Spinal cord (tissue), 10 donors: ENCODE results near the gene LSP1. TPM values are rescaled to one million over a fixed set of nuclear protein-coding genes. Genes with fewer than 3 reads are reported as not detected.

Source experiments
- DNase-seq, 6 donors: peaks; one replicate each; pipeline versions ENCODE4 v3.0.0 to v3.0.0-alpha.2; 2013 to 2015; ENCODE audit warnings: low spot score in 6 of 6, low read depth in 4 of 6
- H3K27ac ChIP-seq: one replicate; pipeline ENCODE4 v1.5.1; 2013; ENCODE audit warnings: low read depth, low read length, control low read depth
- H3K27me3 ChIP-seq: one replicate; pipeline ENCODE4 v1.6.1; 2013; ENCODE audit warnings: low read length; ENCODE audit not compliant: control insufficient read depth, insufficient read depth
- H3K36me3 ChIP-seq: one replicate; pipeline ENCODE4 v1.6.1; 2013; ENCODE audit warnings: low read length; ENCODE audit not compliant: control insufficient read depth, insufficient read depth
- H3K4me1 ChIP-seq: one replicate; pipeline ENCODE4 v1.6.1; 2013; ENCODE audit warnings: low read length; ENCODE audit not compliant: control insufficient read depth, insufficient read depth
- H3K4me3 ChIP-seq: one replicate; pipeline ENCODE4 v1.5.1; 2013; ENCODE audit warnings: low read depth, low read length, control low read depth
- H3K9me3 ChIP-seq: one replicate; pipeline ENCODE4 v1.6.1; 2013; ENCODE audit warnings: low read length; ENCODE audit not compliant: control insufficient read depth, insufficient read depth
- WGBS: methylation state at CpG from one replicate; pipeline ENCODE4 v1.1.5; 2013; ENCODE audit warnings: missing lambda C conversion rate; ENCODE audit not compliant: insufficient coverage; 5-methylcytosine and 5-hydroxymethylcytosine counted together
- polyA plus RNA-seq, 2 donors: library from polyadenylated mRNA; unstranded; fragments of 120-200 nt; gene quantifications; one replicate each; pipeline ENCODE4 v1.2.1, GENCODE V29; 2013; ENCODE audit not compliant: insufficient read length in 2 of 2
- total RNA-seq, 2 donors: library from RNA; depleted of rRNA in 1 of 2; stranded (reverse); fragments of 120-200 nt in 1 of 2; fragments of >200 nt in 1 of 2; gene quantifications; one replicate each; pipeline versions ENCODE4 v1.2.3 to v1.2.4, GENCODE V29; 2013 to 2014
- donor health status: healthy.

Gene LSP1
- total and polyA plus RNA-seq, 4 donors, result 2.1 to 10.6 (median 7.9) TPM

DNA sequence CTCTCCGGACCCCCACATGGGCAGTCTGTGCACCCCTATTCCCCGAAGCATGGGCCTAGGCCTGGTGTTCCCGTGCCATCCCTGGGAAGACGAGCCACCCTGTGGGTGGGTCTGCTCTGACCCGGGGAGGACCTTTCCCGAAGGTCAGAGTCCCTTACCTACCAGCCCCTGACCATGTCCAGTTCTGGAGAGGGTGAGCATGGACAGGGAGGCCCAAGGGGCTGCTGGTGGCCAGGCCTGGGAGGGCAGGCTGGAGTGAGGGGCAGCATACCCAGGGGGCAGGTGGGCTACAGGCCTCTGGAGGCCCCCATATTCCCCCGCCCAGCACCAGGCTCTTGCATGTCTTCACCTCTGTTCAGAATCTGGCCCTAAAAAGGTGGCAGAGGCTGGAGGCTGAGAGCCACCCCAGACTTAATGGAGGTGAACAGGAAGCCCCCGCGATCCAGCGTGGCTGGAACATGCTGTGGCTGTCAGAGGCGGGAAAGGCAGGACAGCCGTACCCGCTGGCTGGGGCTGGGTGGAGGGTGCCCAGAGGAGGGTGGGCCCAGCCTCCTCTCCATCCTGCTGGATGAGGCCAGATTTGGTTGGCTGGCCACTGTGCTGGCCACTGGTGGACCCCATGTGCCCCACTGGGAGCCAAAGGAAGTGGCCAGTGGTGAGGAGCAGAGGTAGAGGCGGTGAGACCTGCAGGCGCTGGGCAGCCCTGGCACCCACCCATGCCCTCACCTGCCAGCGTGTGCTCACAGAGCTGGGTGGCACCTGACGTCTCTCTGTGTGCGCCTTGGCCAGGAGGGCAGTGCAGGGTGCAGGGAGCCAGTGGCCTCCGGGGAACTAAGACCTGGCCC lies 29.3 kb upstream of the LSP1 start:
- peaks cover 43% of the 10 kb centered on the region for H3K4me1 ChIP-seq

DNA sequence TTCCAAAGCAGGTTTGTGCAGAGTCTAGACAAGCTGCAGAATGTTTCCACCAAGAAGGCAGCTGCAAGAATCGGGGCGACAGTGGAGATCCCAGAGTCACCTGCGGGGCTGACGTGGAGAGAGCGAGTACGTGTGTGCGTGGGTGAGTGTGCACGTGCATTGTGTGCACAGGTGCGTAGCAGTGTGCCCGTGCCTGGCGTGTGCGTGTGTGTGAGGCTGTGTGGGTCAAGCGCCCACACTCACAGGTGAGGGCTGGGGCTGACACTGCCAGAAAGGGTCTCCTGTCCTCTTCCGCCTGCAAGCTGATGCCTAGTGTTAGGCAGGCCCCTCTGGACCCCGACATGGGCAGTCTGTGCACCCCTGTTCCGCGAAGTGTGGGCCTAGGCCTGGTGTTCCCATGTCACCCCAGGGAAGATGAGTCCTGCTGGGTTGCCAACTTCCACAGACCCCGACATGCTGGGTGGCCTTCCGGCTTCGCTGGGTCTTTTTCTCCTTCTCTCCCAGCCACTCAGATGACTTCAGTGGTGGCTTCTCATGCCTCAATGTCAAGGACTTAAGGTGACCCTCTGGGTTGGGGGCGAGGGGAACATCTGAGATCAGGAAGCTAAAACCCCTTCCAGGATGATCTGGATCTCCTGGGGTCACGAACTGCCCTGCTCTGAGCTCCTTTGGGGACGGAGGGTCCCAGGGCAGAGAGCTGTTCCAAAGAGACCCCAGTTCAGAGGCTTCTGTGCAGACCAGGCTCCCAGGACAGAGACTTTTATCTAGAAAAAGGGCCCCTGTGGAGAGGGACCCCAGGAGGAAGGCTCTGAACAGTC lies 28.5 kb upstream of the LSP1 start:
- DNase-seq, result no peak

More for the DNA sequence above, 29.3 kb upstream of the LSP1 start:
- DNase-seq, result no peak
- WGBS, result 95% methylated on average over 19 of the region's 19 CpGs
- peaks cover 2% of the 10 kb centered on the region for H3K27me3 ChIP-seq
- no peaks in the 10 kb centered on the region for H3K36me3 ChIP-seq
- no peak overlapping the region for H3K27ac ChIP-seq
- no peak overlapping the region for H3K4me3 ChIP-seq
- H3K9me3 ChIP-seq, result no peaks in the 10 kb centered on the region

DNA sequence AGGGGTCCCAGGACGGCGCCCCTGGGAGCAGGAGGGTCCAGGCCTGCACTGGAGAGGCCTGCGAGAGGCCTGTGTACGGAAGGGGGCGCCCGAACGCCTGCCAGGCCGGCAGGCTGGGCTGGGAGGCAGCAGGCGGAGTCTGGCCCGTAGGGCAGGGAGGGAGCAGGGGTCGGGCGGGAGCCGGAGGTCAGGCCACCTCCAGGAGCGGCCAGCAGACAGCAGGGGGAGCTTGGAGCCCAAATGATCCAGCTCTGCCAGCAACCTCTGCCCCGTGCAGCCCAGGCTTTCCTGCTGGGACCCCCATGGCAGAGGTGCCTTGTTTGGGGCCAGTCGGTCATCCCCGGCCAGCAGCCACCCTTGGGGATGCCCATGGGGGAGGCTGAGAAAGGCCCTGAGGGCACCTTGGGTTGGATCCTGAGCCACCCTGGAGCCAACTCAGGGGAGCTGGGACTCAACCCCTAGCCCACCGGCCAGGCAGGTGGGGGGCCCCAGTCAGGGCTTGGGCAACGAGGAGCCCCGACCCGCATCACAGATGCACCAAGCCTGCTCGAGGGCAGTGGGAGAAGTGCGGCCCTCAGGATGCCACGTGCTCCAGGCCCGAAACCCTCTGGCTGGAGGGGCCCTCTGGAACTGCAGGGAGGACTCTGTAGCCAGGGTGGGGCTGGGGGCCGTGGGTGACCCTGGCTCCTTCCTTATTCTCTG lies 27.7 kb upstream of the LSP1 start:
- DNase-seq, result peak in 1 of 6 donors; percentile 26
- H3K9me3 ChIP-seq, result no peaks in the 10 kb centered on the region
- H3K4me1 ChIP-seq, result peaks cover 50% of the 10 kb centered on the region
- no peaks in the 10 kb centered on the region for H3K36me3 ChIP-seq
- peaks cover 2% of the 10 kb centered on the region for H3K27me3 ChIP-seq
- no peak overlapping the region for H3K27ac ChIP-seq
- H3K4me3 ChIP-seq, result no peak overlapping the region
- WGBS, result 48% methylated on average over 26 of the region's 26 CpGs

More for the DNA sequence above, 28.5 kb upstream of the LSP1 start:
- no peaks in the 10 kb centered on the region for H3K9me3 ChIP-seq
- 96% methylated on average over 20 of the region's 23 CpGs for WGBS
- H3K36me3 ChIP-seq, result no peaks in the 10 kb centered on the region
- H3K4me1 ChIP-seq, result peaks cover 45% of the 10 kb centered on the region
- H3K4me3 ChIP-seq, result no peak overlapping the region
- no peak overlapping the region for H3K27ac ChIP-seq
- H3K27me3 ChIP-seq, result peaks cover 2% of the 10 kb centered on the region

DNA sequence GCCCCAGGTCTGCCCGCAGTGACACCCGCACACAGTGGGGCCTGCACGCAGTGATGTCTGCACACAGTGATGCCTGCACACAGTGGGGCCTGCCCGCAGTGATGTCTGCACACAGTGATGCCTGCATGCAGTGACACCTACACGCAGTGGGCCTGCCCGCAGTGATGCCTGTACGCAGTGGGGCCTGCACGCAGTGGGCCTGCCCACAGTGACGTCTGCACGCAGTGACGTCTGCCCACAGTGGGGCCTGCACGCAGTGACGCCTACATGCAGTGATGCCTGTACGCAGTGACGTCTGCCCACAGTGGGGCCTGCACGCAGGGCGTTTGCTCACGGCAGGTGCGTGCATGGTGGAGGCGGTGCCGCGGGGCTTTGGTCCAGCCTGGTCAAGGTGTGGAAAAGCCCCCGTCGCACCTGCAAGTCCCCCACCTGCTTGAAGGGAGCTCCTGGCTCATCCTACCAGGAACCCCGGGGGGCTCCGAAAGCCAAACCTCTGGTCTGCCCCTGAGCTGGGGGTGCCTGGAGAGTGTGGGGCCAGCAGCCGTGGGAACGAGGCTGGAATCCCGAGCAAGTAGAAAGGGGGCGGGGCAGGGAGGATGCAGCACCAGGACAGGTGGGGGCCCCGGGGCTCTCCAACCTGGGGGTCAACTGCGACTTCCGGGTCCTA lies 27.0 kb upstream of the LSP1 start:
- Histone ChIP-seq H3K27ac (peak overlapping the region; percentile 26), H3K27me3 (peaks cover 4% of the 10 kb centered on the region), H3K4me1 (peaks cover 57% of the 10 kb centered on the region), H3K9me3 (no peaks in the 10 kb centered on the region), H3K4me3 (no peak overlapping the region), H3K36me3 (no peaks in the 10 kb centered on the region)
- no peak for DNase-seq
- WGBS, result 91% methylated on average over 33 of the region's 33 CpGs

DNA sequence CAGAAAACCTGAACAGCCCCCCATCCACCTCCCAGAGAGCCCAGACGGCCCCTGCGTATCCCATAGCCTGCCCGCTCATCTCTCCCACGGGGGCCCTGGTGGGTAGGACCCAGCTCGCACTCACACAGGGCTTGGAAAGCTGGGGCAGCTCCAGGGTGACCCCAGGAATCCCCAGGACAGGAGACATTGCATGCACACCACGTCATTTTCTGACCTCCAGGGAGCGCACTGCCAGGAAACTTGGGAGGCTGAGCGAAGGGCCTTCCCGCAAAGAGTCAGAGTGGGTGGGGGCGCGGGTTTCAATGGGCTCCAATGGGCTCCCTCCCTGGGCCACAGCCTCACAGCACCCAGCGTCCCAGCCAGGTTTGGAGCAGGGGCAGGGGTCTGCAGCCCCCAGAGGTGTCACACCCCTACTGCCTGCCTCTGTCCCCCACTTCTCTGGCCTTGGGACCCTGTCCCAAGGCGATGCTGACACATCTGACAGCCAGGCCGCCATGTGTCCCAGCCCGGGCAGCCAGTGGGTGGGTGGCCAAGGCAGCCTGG lies 26.3 kb upstream of the LSP1 start:
- H3K27ac ChIP-seq, result peak overlapping the region; percentile 26
- H3K36me3 ChIP-seq, result no peaks in the 10 kb centered on the region
- H3K4me1 ChIP-seq, result peaks cover 61% of the 10 kb centered on the region
- H3K4me3 ChIP-seq, result no peak overlapping the region
- H3K27me3 ChIP-seq, result peaks cover 4% of the 10 kb centered on the region
- no peaks in the 10 kb centered on the region for H3K9me3 ChIP-seq
- peak in 1 of 6 donors; percentile 41 for DNase-seq
- 69% methylated on average over 15 of the region's 15 CpGs for whole genome bisulfite sequencing

DNA sequence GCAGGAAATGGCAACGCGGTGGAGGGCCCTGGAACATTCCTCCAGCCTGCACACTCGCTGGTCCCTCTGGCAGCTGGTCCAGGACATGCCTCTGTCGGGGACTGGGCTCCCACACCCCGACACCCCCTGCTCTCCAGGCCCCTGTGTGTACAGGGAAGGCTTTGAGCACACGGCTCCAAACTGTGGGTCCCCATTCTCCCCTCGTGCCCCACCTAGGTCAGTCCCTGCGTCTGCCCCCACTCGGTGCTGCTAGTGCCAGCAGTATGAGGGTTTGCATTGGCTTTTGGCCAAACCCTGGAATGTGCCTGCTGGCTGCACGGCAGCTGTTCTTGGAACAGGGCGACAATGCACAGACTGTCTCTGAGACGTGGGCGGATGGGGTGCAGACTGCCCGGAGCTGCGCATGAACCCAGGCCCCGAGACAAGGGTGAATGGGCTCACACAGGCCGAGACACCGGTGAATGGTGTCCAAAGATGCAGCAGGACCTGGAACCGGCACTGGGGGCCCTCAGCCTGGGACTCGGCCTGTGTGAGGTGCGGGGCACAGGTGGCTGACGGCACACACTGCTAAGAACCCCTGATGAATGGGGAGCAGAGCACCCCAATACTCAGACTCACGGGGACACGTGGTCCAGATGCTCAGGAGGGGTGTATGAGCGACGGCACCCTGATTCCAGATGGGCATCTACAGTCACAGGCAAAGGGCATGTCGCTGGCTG lies 25.6 kb upstream of the LSP1 start:
- Histone ChIP-seq H3K36me3 (no peaks in the 10 kb centered on the region), H3K9me3 (no peaks in the 10 kb centered on the region), H3K27me3 (peaks cover 10% of the 10 kb centered on the region), H3K4me3 (no peak overlapping the region), H3K4me1 (peaks cover 67% of the 10 kb centered on the region), H3K27ac (no peak overlapping the region)
- peak; percentile 36 to 93 (median 64) for DNase-seq
- 33% methylated on average over 27 of the region's 27 CpGs for WGBS

DNA sequence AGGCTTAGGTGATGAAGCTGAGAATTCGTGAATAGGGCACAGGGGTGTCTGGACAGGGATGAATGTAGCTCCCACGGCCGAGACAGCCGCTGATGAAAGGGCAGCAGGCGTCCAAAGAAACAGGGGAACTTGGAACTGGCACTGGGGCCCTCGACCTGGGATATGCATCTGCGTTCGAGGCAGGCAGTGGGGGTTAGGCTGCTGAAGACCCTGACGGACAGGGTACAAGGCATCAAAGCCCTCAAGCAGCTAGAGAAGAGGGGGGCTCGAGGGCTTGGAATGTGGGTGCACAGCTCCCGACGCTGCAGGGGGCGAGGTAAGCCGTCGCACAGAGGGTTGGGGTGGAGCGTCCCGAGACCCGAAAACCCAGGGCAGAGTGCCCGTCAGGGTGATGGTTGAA lies 25.0 kb upstream of the LSP1 start:
- Histone ChIP-seq H3K36me3 (no peaks in the 10 kb centered on the region), H3K9me3 (no peaks in the 10 kb centered on the region), H3K27ac (no peak overlapping the region), H3K4me3 (no peak overlapping the region), H3K27me3 (peaks cover 10% of the 10 kb centered on the region), H3K4me1 (peaks cover 74% of the 10 kb centered on the region)
- DNase-seq, result no peak
- WGBS, result 70% methylated on average over 19 of the region's 19 CpGs

DNA sequence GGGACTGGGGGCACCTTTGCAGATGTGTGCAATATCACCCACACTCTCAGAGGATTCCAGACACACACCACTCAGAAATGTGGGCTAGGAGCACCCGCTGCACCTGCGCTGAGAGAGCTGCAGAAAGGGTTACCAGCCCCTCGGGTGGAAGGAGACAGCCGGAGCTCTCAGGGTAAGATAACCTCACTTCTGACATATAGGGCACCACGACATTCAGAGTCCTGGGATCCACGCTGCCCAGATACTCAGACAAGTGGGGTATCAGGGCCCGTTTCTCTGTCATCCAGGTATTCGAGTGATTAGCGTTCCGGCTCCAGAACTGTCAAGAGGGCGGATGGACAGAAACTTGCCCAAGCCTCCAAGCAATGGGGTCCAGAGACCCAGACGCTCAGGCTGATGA lies 24.3 kb upstream of the LSP1 start:
- Histone ChIP-seq H3K27me3 (peaks cover 10% of the 10 kb centered on the region), H3K9me3 (no peaks in the 10 kb centered on the region), H3K36me3 (no peaks in the 10 kb centered on the region), H3K4me1 (peaks cover 79% of the 10 kb centered on the region), H3K4me3 (no peak overlapping the region), H3K27ac (no peak overlapping the region)
- no peak for DNase-seq
- 84% methylated on average over 12 of the region's 12 CpGs for WGBS
